ENCODE measurements around the gene NARS2.
"Not testable (repeated sequence)": the region's sequence is repeated elsewhere in the genome, so short reads cannot be mapped to it uniquely, and the experiment has no call there.

The NARS2 gene

GRCh38 chr11:78542007-78542406 is 32.7 kb downstream of the NARS2 start:
- DNase-seq (ENCODE audit: low read depth), result no peak

GRCh38 chr11:78541537-78541936 is 33.1 kb downstream of the NARS2 start:
- DNase-seq (ENCODE audit: low read depth), result no peak

DNA sequence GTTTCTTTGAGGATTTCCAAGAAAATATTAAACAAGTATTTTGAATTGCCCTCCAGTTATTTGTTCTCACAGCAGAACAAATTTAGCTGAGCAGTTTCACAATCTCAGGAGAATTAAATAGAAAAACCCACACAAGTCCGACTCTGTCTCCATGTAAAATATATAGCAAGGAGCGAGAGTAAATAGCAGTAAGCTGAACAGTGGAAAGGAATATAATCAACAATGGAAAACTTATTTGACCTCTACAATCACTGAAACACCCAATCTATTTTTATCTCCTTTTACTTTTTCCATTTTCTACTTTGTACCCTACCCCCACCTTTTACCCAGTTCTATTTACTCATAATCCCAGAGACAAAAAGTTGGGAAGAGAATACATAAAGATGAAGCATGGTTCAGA is 34.4 kb downstream of the NARS2 start:
- no peak for DNase-seq (ENCODE audit: low read depth)

GRCh38 chr11:78539506-78539905 is 35.2 kb downstream of the NARS2 start:
- DNase-seq (ENCODE audit: low read depth), result no peak

GRCh38 chr11:78536933-78537332 is 37.7 kb downstream of the NARS2 start:
- no peak for DNase-seq (ENCODE audit: low read depth)

DNA sequence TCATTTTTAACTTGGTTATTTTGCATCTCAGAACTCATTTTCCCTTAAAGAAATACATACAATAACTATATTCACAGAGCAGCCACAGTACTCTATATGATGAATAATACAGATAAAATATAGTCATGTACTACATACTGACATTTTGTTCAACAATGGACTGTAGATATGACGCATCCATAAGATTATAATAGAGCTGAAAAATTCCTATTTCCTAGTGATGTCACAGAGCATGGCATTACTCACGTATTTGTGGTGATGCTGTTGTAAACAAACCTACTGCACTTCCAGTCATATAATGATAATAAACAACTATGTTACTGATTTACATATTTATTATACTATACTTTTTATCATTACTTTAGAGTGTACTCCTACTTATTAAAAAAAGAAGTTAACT is 38.7 kb downstream of the NARS2 start:
- no peak for DNase-seq (ENCODE audit: low read depth)

GRCh38 chr11:78535027-78535426 is 39.6 kb downstream of the NARS2 start:
- no peak for DNase-seq (ENCODE audit: low read depth)

- no peak for DNase-seq (ENCODE audit: low read depth)
These were observed 41.3 kb downstream of the NARS2 start for GRCh38 chr11:78533399-78533798.

- no peak for DNase-seq (ENCODE audit: low read depth)
These were observed 41.7 kb downstream of the NARS2 start for GRCh38 chr11:78532991-78533390.

- DNase-seq (ENCODE audit: low read depth), result no peak
These were observed 48.0 kb downstream of the NARS2 start for GRCh38 chr11:78526497-78527146.

- no peak for DNase-seq (ENCODE audit: low read depth)
These were observed 48.9 kb downstream of the NARS2 start for GRCh38 chr11:78525720-78526119.

- DNase-seq (ENCODE audit: low read depth), result no peak
These were observed 54.4 kb downstream of the NARS2 start for GRCh38 chr11:78520230-78520629.

- DNase-seq (ENCODE audit: low read depth), result no peak
These were observed 58.4 kb downstream of the NARS2 start for GRCh38 chr11:78516281-78516680.

DNA sequence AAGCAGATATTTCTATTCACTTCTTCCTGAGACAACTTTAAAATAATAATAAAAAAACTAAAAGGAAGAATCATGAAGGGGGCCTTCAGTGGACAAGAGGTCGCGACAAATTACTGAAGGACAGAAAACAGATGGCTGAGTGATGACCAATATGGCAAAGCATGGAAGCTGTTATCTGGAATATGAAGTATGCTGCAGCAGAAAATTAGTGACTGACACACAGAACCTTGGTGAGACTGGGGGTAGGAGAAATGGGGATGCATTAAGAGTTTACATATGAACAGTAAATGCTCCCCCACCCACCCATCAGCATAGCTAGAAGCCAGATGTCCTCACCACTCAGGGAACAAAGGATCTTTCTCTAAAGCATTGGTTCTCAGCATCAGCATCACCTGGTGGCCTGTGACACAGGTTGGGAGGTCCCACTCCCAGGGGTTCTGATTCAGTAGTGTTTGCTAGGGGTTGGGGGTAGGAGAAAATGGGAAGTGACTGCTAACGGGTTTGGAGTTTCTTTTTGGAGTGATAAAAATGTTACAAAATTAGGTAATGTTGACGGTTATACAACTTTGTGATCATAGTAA is 59.7 kb downstream of the NARS2 start:
- no peak for DNase-seq (ENCODE audit: low read depth)

GRCh38 chr11:78513085-78513484 is 61.6 kb downstream of the NARS2 start:
- not testable (repeated sequence) for DNase-seq (ENCODE audit: low read depth)

DNA sequence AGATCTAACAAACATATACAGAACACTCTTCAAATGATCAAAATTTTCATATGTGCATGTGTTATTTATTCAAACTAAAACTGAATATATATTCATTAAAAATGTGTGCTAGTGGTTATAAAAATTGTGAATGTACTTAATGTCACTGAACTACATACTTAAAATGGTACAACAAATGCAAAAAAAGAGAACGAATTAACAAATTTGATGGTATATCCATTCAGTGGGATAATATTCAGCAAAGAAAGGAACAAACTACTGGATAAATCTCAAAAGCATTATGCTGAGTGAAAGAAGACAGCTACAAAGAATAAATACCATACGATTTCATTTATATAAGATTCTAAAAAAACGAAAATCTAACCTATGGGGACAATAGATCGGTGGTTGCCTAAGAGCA is 64.1 kb downstream of the NARS2 start:
- no peak for DNase-seq (ENCODE audit: low read depth)

GRCh38 chr11:78510025-78510596 is 64.6 kb downstream of the NARS2 start:
- DNase-seq (ENCODE audit: low read depth), result no peak

- no peak for DNase-seq (ENCODE audit: low read depth)
These were observed 70.0 kb downstream of the NARS2 start for GRCh38 chr11:78504708-78505107.

- no peak for DNase-seq (ENCODE audit: low read depth)
These were observed 70.5 kb downstream of the NARS2 start for GRCh38 chr11:78504181-78504580.

GRCh38 chr11:78499971-78500370 is 74.7 kb downstream of the NARS2 start:
- DNase-seq (ENCODE audit: low read depth), result no peak

DNA sequence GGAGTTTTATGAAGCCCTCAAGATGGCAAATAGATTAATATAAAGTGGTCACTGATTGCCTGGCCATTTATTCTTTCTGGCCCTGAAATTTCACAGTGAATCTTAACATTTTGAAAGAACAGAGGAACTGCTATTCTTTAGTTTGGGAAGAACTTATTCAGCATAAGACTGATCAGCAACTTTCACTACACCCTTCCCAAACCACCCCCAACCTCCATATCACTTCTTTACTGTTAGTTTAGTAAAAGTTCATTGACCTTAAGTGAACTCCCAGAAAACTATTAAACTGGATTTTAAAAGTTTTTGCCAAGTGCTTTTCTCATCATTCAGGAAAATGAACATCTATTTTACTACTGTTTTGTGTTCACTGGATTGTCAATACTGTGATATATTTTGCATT is 77.4 kb downstream of the NARS2 start:
- no peak for DNase-seq (ENCODE audit: low read depth)

DNA sequence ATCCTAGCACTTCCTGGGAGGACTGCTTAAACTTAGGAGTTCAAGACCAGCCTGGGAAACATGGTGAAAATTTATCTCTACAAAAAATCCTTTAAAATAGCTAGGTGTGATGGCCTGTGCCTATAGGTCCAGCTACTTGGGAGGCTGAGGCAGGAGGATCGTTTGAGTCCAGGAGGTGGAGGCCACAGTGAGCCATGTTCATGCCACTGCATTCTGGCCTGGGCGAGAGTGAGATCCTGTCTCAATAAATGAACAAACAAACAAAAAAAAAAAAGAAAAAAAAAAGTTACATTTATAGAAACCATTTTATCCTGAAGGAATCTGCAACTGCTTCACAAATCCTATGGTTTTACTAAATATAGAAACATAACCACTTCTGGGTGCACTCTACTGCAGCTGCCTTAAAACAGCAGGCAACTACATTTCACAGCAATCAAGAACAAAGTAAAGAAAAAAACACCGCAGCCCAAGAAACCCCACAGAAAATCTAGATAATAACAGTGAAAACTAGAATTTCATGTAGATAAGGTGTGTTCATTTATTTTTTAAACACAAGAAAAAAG is 81.2 kb downstream of the NARS2 start:
- DNase-seq (ENCODE audit: low read depth), result no peak

GRCh38 chr11:78492973-78493372 is 81.7 kb downstream of the NARS2 start:
- DNase-seq (ENCODE audit: low read depth), result no peak

DNA sequence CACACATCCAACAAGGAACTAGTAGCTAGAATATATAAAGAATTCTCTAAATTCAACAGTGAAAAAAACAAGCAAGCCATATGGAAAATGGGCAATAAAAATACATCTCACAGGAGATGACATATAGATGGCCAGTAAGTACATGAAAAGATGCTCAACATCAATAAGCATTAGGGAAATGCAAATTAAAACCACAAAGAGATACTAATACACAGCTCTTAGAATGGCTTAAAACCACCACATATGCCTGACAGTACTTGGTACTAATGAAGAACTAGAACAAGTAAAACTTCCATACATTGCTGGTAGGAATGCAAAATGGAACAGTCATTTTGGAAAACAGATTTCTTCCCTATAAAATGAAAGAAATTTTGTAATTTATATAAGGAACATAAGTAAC is 85.5 kb downstream of the NARS2 start:
- DNase-seq (ENCODE audit: low read depth), result no peak

All from stimulated activated CD8-positive, alpha-beta memory T cell treated with anti-CD3 and anti-CD28 coated beads, Interleukin-12 subunit alpha, Interleukin-12 subunit beta, amount 100 ng/mL, for 4 hours (primary cell).